ENCODE measurements around the gene TPRG1.

Gene TPRG1

GRCh38 chr3:189353988-189354889 is 182.5 kb downstream of the TPRG1 start:
- H3K36me3 ChIP-seq (replicated peaks), result no peaks in the 10 kb centered on the region
- no peak for DNase-seq (ENCODE audit: low spot score in 2 of 2)
- H3K9me3 ChIP-seq, result no peaks in the 10 kb centered on the region
- in situ Hi-C loops (cut with MboI; ENCODE audit: low sequenced_read_pairs), result no loop called here
- no peak overlapping the region for H3K4me3 ChIP-seq
- H3K27me3 ChIP-seq (ENCODE audit: low read depth), result no peaks in the 10 kb centered on the region
- H3K4me1 ChIP-seq, result no peaks in the 10 kb centered on the region

GRCh38 chr3:189355115-189355480 is 183.3 kb downstream of the TPRG1 start:
- no peak overlapping the region for H3K4me3 ChIP-seq
- in situ Hi-C loops (cut with MboI; ENCODE audit: low sequenced_read_pairs), result no loop called here

GRCh38 chr3:189355481-189356201 is 183.9 kb downstream of the TPRG1 start:
- Histone ChIP-seq H3K27me3 (ENCODE audit: low read depth) (no peaks in the 10 kb centered on the region), H3K36me3 (replicated peaks) (no peaks in the 10 kb centered on the region), H3K4me1 (no peaks in the 10 kb centered on the region), H3K9me3 (no peaks in the 10 kb centered on the region), H3K4me3 (no peak overlapping the region)
- no peak for DNase-seq (ENCODE audit: low spot score in 2 of 2)
- in situ Hi-C loops (cut with MboI; ENCODE audit: low sequenced_read_pairs), result no loop called here

More at GRCh38 chr3:189355115-189355480, 183.3 kb downstream of the TPRG1 start:
- Histone ChIP-seq H3K27me3 (ENCODE audit: low read depth) (no peaks in the 10 kb centered on the region), H3K36me3 (replicated peaks) (no peaks in the 10 kb centered on the region), H3K9me3 (no peaks in the 10 kb centered on the region), H3K4me1 (no peaks in the 10 kb centered on the region)
- DNase-seq (ENCODE audit: low spot score in 2 of 2), result no peak

- Histone ChIP-seq H3K27me3 (ENCODE audit: low read depth) (0 out of 2 replicates have a peak, but pooled peaks cover 2% of the 10 kb centered on the region), H3K36me3 (replicated peaks) (no peaks in the 10 kb centered on the region), H3K4me3 (no peak overlapping the region), H3K9me3 (no peaks in the 10 kb centered on the region), H3K4me1 (no peaks in the 10 kb centered on the region)
- DNase-seq (ENCODE audit: low spot score in 2 of 2), result no peak
- in situ Hi-C loops (cut with MboI; ENCODE audit: low sequenced_read_pairs), result no loop called here
These were observed 188.5 kb downstream of the TPRG1 start for GRCh38 chr3:189360291-189360690.

- in situ Hi-C loops (cut with MboI; ENCODE audit: low sequenced_read_pairs), result no loop called here
These were observed 189.5 kb downstream of the TPRG1 start for GRCh38 chr3:189361103-189361835.

GRCh38 chr3:189363590-189364255 is 192.0 kb downstream of the TPRG1 start:
- in situ Hi-C loops (cut with MboI; ENCODE audit: low sequenced_read_pairs), result no loop called here
- DNase-seq (ENCODE audit: low spot score in 2 of 2), result no peak
- 0 out of 2 replicates have a peak, but pooled peaks cover 2% of the 10 kb centered on the region for H3K27me3 ChIP-seq (ENCODE audit: low read depth)

More at GRCh38 chr3:189361103-189361835, 189.5 kb downstream of the TPRG1 start:
- no peaks in the 10 kb centered on the region for H3K36me3 ChIP-seq (replicated peaks)
- 0 out of 2 replicates have a peak, but pooled peaks cover 2% of the 10 kb centered on the region for H3K27me3 ChIP-seq (ENCODE audit: low read depth)
- no peak for DNase-seq (ENCODE audit: low spot score in 2 of 2)
- H3K9me3 ChIP-seq, result no peaks in the 10 kb centered on the region
- H3K4me1 ChIP-seq, result no peaks in the 10 kb centered on the region
- H3K4me3 ChIP-seq, result no peak overlapping the region

GRCh38 chr3:189365609-189366564 is 194.1 kb downstream of the TPRG1 start:
- Histone ChIP-seq H3K9me3 (no peaks in the 10 kb centered on the region), H3K36me3 (replicated peaks) (no peaks in the 10 kb centered on the region), H3K27me3 (ENCODE audit: low read depth) (0 out of 2 replicates have a peak, but pooled peaks cover 2% of the 10 kb centered on the region), H3K4me1 (no peaks in the 10 kb centered on the region), H3K4me3 (no peak overlapping the region)
- in situ Hi-C loops (cut with MboI; ENCODE audit: low sequenced_read_pairs), result no loop called here
- DNase-seq (ENCODE audit: low spot score in 2 of 2), result no peak

More at GRCh38 chr3:189363590-189364255, 192.0 kb downstream of the TPRG1 start:
- H3K36me3 ChIP-seq (replicated peaks), result no peaks in the 10 kb centered on the region
- H3K9me3 ChIP-seq, result no peaks in the 10 kb centered on the region
- H3K4me3 ChIP-seq, result no peak overlapping the region
- no peaks in the 10 kb centered on the region for H3K4me1 ChIP-seq

GRCh38 chr3:189368384-189368783 is 196.6 kb downstream of the TPRG1 start:
- Histone ChIP-seq H3K9me3 (no peaks in the 10 kb centered on the region), H3K4me3 (no peak overlapping the region), H3K4me1 (no peaks in the 10 kb centered on the region), H3K27me3 (ENCODE audit: low read depth) (no peaks in the 10 kb centered on the region), H3K36me3 (replicated peaks) (no peaks in the 10 kb centered on the region)
- in situ Hi-C loops (cut with MboI; ENCODE audit: low sequenced_read_pairs), result no loop called here
- DNase-seq (ENCODE audit: low spot score in 2 of 2), result no peak

GRCh38 chr3:189369636-189370035 is 197.9 kb downstream of the TPRG1 start:
- no peak for DNase-seq (ENCODE audit: low spot score in 2 of 2)
- Histone ChIP-seq H3K36me3 (replicated peaks) (no peaks in the 10 kb centered on the region), H3K27me3 (ENCODE audit: low read depth) (no peaks in the 10 kb centered on the region), H3K9me3 (no peaks in the 10 kb centered on the region), H3K4me3 (no peak overlapping the region), H3K4me1 (no peaks in the 10 kb centered on the region)
- in situ Hi-C loops (cut with MboI; ENCODE audit: low sequenced_read_pairs), result no loop called here

GRCh38 chr3:189372243-189372642 is 200.5 kb downstream of the TPRG1 start:
- no peak for DNase-seq (ENCODE audit: low spot score in 2 of 2)
- Histone ChIP-seq H3K4me3 (no peak overlapping the region), H3K36me3 (replicated peaks) (no peaks in the 10 kb centered on the region), H3K4me1 (no peaks in the 10 kb centered on the region), H3K9me3 (no peaks in the 10 kb centered on the region), H3K27me3 (ENCODE audit: low read depth) (no peaks in the 10 kb centered on the region)
- in situ Hi-C loops (cut with MboI; ENCODE audit: low sequenced_read_pairs), result no loop called here
